OCI-LY7 (cell line): Measurements from ENCODE around the gene WASF2. TPM values are rescaled to one million over a fixed set of nuclear protein-coding genes. Genes with fewer than 3 reads are reported as not detected.

ENCODE experiments used
- BruUV-seq: library from RNA; stranded (reverse); fragments of 400-500 nt; replicated peaks from 2 replicates; lab custom pipeline; 2021; lab: Mats Ljungman, UMichigan
- CTCF ChIA-PET: fragments of 300-600 bp; sonication (Branson Sonifier 250); formaldehyde crosslinking; loops from one replicate; lab custom pipeline; 2022; ENCODE audit warnings: antibody characterized with exemption; ENCODE audit not compliant: unreplicated experiment; lab: Charles Lee
- POLR2A ChIA-PET: fragments of 300-600 bp; sonication (Branson Sonifier 250); formaldehyde crosslinking; loops from one replicate; lab custom pipeline; 2022; ENCODE audit warnings: antibody characterized with exemption; lab: Charles Lee
- DNase-seq: peaks from one replicate; pipeline ENCODE4 v3.0.0-alpha.2; 2015; ENCODE audit warnings: low spot score
- H2AFZ ChIP-seq: fragments of 200-600 bp; sonication (generic), shearing (Covaris generic); 2 replicates; pipeline ENCODE4 v1.6.1; 2014; ENCODE audit warnings: mild to moderate bottlenecking, antibody characterized with exemption, low read length, moderate library complexity
- H3K27ac ChIP-seq: fragments of 200-600 bp; sonication (generic); 2 replicates; pipeline ENCODE4 v1.5.1; 2014; ENCODE audit warnings: mixed run types, low read depth, mild to moderate bottlenecking, moderate library complexity, low read length, inconsistent platforms; ENCODE audit not compliant: poor library complexity, severe bottlenecking
- H3K36me3 ChIP-seq: fragments of 200-600 bp; sonication (generic); 2 replicates; pipeline ENCODE4 v1.6.1; 2014; ENCODE audit warnings: mild to moderate bottlenecking, antibody characterized with exemption, low read length, moderate library complexity, mixed read lengths; ENCODE audit not compliant: insufficient read depth
- H3K4me1 ChIP-seq: fragments of 200-600 bp; sonication (generic); 2 replicates; pipeline ENCODE4 v1.5.1; 2014; ENCODE audit warnings: mild to moderate bottlenecking, low read length; ENCODE audit not compliant: insufficient read depth, poor library complexity, severe bottlenecking
- H3K4me2 ChIP-seq: fragments of 200-600 bp; sonication (generic); 2 replicates; pipeline ENCODE4 v1.6.1; 2014; ENCODE audit warnings: mild to moderate bottlenecking, low read length
- H3K4me3 ChIP-seq: fragments of 200-600 bp; sonication (generic); 2 replicates; pipeline ENCODE4 v1.5.1; 2014; ENCODE audit warnings: mild to moderate bottlenecking, low read depth, low read length; ENCODE audit not compliant: poor library complexity, severe bottlenecking
- H3K79me2 ChIP-seq: fragments of 200-600 bp; sonication (generic); 2 replicates; pipeline ENCODE4 v1.6.1; 2016; ENCODE audit warnings: low read depth, mild to moderate bottlenecking, low read length, moderate library complexity, mixed read lengths; ENCODE audit not compliant: insufficient read depth
- H3K9me2 ChIP-seq: fragments of 200-600 bp; sonication (generic); 2 replicates; pipeline ENCODE4 v1.6.1; 2016; ENCODE audit warnings: mild to moderate bottlenecking, low read length, mixed read lengths; ENCODE audit not compliant: insufficient read depth
- H3K9me3 ChIP-seq: fragments of 200-600 bp; sonication (generic); 2 replicates; pipeline ENCODE4 v1.6.1; 2014; ENCODE audit warnings: mild to moderate bottlenecking, mixed run types, low read length, mixed read lengths
- H4K20me1 ChIP-seq: fragments of 200-600 bp; sonication (generic); 2 replicates; pipeline ENCODE4 v1.6.1; 2014; ENCODE audit warnings: mild to moderate bottlenecking, antibody characterized with exemption, low read length, moderate library complexity, mixed read lengths; ENCODE audit not compliant: insufficient read depth
- EZH2phosphoT487 ChIP-seq: fragments of 200-600 bp; sonication (generic); IDR thresholded peaks from 2 replicates; pipeline ENCODE4 v1.6.1; 2018; ENCODE audit warnings: low read depth, borderline replicate concordance, mild to moderate bottlenecking, mixed run types, antibody characterized with exemption, low read length, moderate library complexity, mixed read lengths
- intact Hi-C: fragments of 100-400 bp; cut with micrococcal nuclease; formaldehyde crosslinking; loops from one replicate; pipeline ENCODE4 v1.10.0; 2022; ENCODE audit not compliant: unreplicated experiment
- total RNA-seq, 2 experiments: library from RNA; depleted of rRNA in 1 of 2; stranded (reverse); fragments of >200 nt in 1 of 2; shearing (Covaris generic) in 1 of 2; gene quantifications; 2 replicates each; pipeline ENCODE4 v1.2.3, GENCODE V29; 2014 to 2022
- TF ChIP-seq, protein P1 (sequence below): fragments of 200-600 bp; sonication (generic); conservative IDR thresholded peaks from 2 replicates; pipeline ENCODE4 v1.5.1; 2014; ENCODE audit warnings: mild to moderate bottlenecking, antibody characterized with exemption, low read length, moderate library complexity, mixed read lengths

The WASF2 gene
- total RNA-seq, 2 experiments from 2014 or later = 26.9 to 106 TPM

DNA sequence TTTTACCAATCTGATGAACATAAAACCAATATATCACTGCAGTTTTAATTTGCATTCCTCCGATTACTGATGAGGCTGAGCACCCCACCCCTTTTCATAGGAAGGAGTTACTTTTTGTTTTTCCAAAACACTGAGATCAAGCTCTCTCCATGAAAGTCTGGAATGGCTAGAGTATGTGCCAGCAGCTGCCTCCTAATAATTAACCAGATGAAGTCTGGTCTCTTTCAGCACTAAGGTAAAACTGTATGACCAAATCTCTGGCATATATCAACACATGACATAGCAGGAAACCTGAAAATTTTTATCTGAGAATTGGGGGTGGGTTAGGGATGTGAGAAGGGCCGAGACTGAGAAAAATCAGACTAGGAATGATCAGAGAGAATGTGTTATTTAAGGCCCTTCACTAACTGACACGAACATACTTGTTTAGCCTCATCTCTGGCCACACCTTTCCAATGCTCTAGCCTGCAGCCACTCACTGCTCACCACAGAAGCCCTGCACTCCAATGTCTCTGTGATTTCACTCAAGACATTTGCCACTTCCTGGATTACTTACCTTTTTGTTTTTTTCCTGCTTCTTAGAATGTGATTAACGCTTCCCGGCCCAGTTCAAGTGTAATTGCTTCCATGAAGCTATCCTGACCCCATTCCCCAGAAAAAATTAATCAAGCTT is 34.7 kb downstream of the WASF2 start:
- TSS peak; percentile 29 for BruUV-seq
- no peak overlapping the region for H3K4me2 ChIP-seq
- H3K27ac ChIP-seq = no peak overlapping the region
- POLR2A ChIA-PET = interaction anchor here (1.1 kb wide), 1 partner anchor 12 kb away, joined by 3 read pairs; no protein-coding TSS in a partner anchor
- peaks cover 6% of the 10 kb centered on the region; the same call in 1 of the 2 replicates for H4K20me1 ChIP-seq
- H3K4me3 ChIP-seq = no peak overlapping the region
- H3K9me3 ChIP-seq = no peaks in the 10 kb centered on the region
- peaks cover 18% of the 10 kb centered on the region for H3K36me3 ChIP-seq
- DNase-seq = no peak
- no peaks in the 10 kb centered on the region for H3K9me2 ChIP-seq
- CTCF ChIA-PET = no interaction called here
- no peak for TF ChIP-seq EZH2phosphoT487
- TF ChIP-seq, protein P1, sequence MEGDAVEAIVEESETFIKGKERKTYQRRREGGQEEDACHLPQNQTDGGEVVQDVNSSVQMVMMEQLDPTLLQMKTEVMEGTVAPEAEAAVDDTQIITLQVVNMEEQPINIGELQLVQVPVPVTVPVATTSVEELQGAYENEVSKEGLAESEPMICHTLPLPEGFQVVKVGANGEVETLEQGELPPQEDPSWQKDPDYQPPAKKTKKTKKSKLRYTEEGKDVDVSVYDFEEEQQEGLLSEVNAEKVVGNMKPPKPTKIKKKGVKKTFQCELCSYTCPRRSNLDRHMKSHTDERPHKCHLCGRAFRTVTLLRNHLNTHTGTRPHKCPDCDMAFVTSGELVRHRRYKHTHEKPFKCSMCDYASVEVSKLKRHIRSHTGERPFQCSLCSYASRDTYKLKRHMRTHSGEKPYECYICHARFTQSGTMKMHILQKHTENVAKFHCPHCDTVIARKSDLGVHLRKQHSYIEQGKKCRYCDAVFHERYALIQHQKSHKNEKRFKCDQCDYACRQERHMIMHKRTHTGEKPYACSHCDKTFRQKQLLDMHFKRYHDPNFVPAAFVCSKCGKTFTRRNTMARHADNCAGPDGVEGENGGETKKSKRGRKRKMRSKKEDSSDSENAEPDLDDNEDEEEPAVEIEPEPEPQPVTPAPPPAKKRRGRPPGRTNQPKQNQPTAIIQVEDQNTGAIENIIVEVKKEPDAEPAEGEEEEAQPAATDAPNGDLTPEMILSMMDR = no peak
- no peak overlapping the region for H2AFZ ChIP-seq
- intact Hi-C loops = no loop called here
- peaks cover 87% of the 10 kb centered on the region for H3K79me2 ChIP-seq
- peaks cover 33% of the 10 kb centered on the region for H3K4me1 ChIP-seq

- intact Hi-C loops = no loop called here
- Histone ChIP-seq H3K4me2 (no peak overlapping the region), H2AFZ (no peak overlapping the region), H3K36me3 (peaks cover 18% of the 10 kb centered on the region), H4K20me1 (0 out of 2 replicates have a peak, but pooled peaks cover under 1% of the 10 kb centered on the region), H3K9me2 (no peaks in the 10 kb centered on the region), H3K79me2 (peaks cover 82% of the 10 kb centered on the region), H3K9me3 (no peaks in the 10 kb centered on the region), H3K4me1 (peaks cover 30% of the 10 kb centered on the region), H3K4me3 (no peak overlapping the region), H3K27ac (no peak overlapping the region)
- TF ChIP-seq, protein P1 = no peak
- no peak for TF ChIP-seq EZH2phosphoT487
- DNase-seq = no peak
- BruUV-seq = no TSS peak
- ChIA-PET CTCF (no interaction called here), POLR2A (interaction anchor here (0.8 to 1.1 kb wide), 2 partner anchors 9 to 11 kb away, joined by 3 read pairs; no protein-coding TSS in a partner anchor)
These were observed 35.4 kb downstream of the WASF2 start for GRCh38 chr1:27454610-27455009.

- no TSS peak for BruUV-seq
- Histone ChIP-seq H2AFZ (no peak overlapping the region), H3K79me2 (peaks cover 65% of the 10 kb centered on the region), H3K4me1 (peaks cover 40% of the 10 kb centered on the region), H3K4me2 (peak overlapping the region; percentile 14; the same call in 1 of the 2 replicates), H3K36me3 (peaks cover 23% of the 10 kb centered on the region), H3K9me3 (no peaks in the 10 kb centered on the region), H3K27ac (peak overlapping the region; percentile 37), H4K20me1 (no peaks in the 10 kb centered on the region), H3K9me2 (no peaks in the 10 kb centered on the region), H3K4me3 (no peak overlapping the region)
- intact Hi-C loops = no loop called here
- CTCF ChIA-PET = interaction anchor here (0.6 kb wide), 1 partner anchor 48 kb away, joined by 3 read pairs; no protein-coding TSS in a partner anchor
- TF ChIP-seq, protein P1 = no peak
- TF ChIP-seq EZH2phosphoT487 = no peak
- peak; percentile 29 for DNase-seq
- POLR2A ChIA-PET = interaction anchor here (0.5 to 1.3 kb wide), 7 partner anchors 12 to 168 kb away, joined by 3 to 5 read pairs (median 3); no protein-coding TSS in a partner anchor
These were observed 38.6 kb downstream of the WASF2 start for GRCh38 chr1:27451343-27451742.
